Coronary artery (tissue), 2 donors: Measurements from ENCODE around the gene ENAH.

Experiments used
- DNase-seq: peaks from one replicate; pipeline ENCODE4 v3.0.0-alpha.2; 2017; ENCODE audit warnings: low spot score
- H3K27ac ChIP-seq, 2 donors: fragments of 200-600 bp; sonication (generic); one replicate each; pipeline ENCODE4 v1.5.1; 2016 to 2019
- H3K4me3 ChIP-seq: fragments of 200-600 bp; sonication (generic); 2 replicates; pipeline ENCODE4 v1.5.1; 2016; ENCODE audit warnings: mild to moderate bottlenecking, moderate library complexity
- CTCF ChIP-seq: fragments of 200-600 bp; sonication (generic); IDR thresholded peaks from one replicate; pipeline ENCODE4 v1.5.1; 2019; ENCODE audit warnings: antibody characterized with exemption

ENAH gene

GRCh38 chr1:225577241-225577640, 75.7 kb downstream of the ENAH start:
- no peak for TF ChIP-seq CTCF
- no peak overlapping the region for H3K27ac ChIP-seq
- H3K4me3 ChIP-seq, result no peak overlapping the region
- no peak for DNase-seq

GRCh38 chr1:225573216-225573615, 79.7 kb downstream of the ENAH start:
- Histone ChIP-seq H3K4me3 (no peak overlapping the region), H3K27ac (no peak overlapping the region)
- DNase-seq, result no peak
- TF ChIP-seq CTCF, result no peak

- H3K27ac ChIP-seq, result no peak overlapping the region
- no peak for DNase-seq
Observed at GRCh38 chr1:225572422-225572821, 80.5 kb downstream of the ENAH start.

GRCh38 chr1:225567789-225568188, 85.1 kb downstream of the ENAH start:
- Histone ChIP-seq H3K4me3 (no peak overlapping the region), H3K27ac (no peak overlapping the region)
- no peak for TF ChIP-seq CTCF
- DNase-seq, result no peak

More at GRCh38 chr1:225572422-225572821, 80.5 kb downstream of the ENAH start:
- no peak overlapping the region for H3K4me3 ChIP-seq
- TF ChIP-seq CTCF, result no peak

GRCh38 chr1:225565847-225566246, 87.1 kb downstream of the ENAH start:
- Histone ChIP-seq H3K4me3 (no peak overlapping the region), H3K27ac (no peak overlapping the region)
- TF ChIP-seq CTCF, result no peak
- DNase-seq, result no peak

- DNase-seq, result no peak
- no peak for TF ChIP-seq CTCF
- H3K27ac ChIP-seq, result no peak overlapping the region
- H3K4me3 ChIP-seq, result no peak overlapping the region
Observed at GRCh38 chr1:225561675-225562074, 91.2 kb downstream of the ENAH start.

GRCh38 chr1:225559902-225560301, 93.0 kb downstream of the ENAH start:
- H3K27ac ChIP-seq, result no peak overlapping the region
- DNase-seq, result no peak
- TF ChIP-seq CTCF, result no peak
- no peak overlapping the region for H3K4me3 ChIP-seq
